Measurements from ENCODE around the gene POR.

POR gene

GRCh38 chr7:75937958-75938786 is 23.2 kb downstream of the POR start:
- Histone ChIP-seq H3K27ac (peak overlapping the region; percentile 38 to 49), H3K4me3 (no peak overlapping the region)
- DNase-seq (ENCODE audit: low spot score), result peak; percentile 78
- TF ChIP-seq CTCF (IDR thresholded peaks at IDR 0.05), result no peak

- H3K27ac ChIP-seq, result peak overlapping the region in 1 of 2 donors; percentile 38
- H3K4me3 ChIP-seq, result no peak overlapping the region
- no peak for DNase-seq (ENCODE audit: low spot score)
- TF ChIP-seq CTCF (IDR thresholded peaks at IDR 0.05), result no peak
Measured at GRCh38 chr7:75938921-75939320, 24.0 kb downstream of the POR start.

GRCh38 chr7:75943864-75944263 is 28.9 kb downstream of the POR start:
- DNase-seq (ENCODE audit: low spot score), result no peak
- TF ChIP-seq CTCF (IDR thresholded peaks at IDR 0.05), result no peak
- Histone ChIP-seq H3K27ac (no peak overlapping the region), H3K4me3 (no peak overlapping the region)

- TF ChIP-seq CTCF (IDR thresholded peaks at IDR 0.05), result no peak
- Histone ChIP-seq H3K27ac (no peak overlapping the region), H3K4me3 (no peak overlapping the region)
- DNase-seq (ENCODE audit: low spot score), result no peak
Measured at GRCh38 chr7:75944507-75944906, 29.6 kb downstream of the POR start.

- TF ChIP-seq CTCF (IDR thresholded peaks at IDR 0.05), result no peak
- H3K27ac ChIP-seq, result no peak overlapping the region
- no peak for DNase-seq (ENCODE audit: low spot score)
- H3K4me3 ChIP-seq, result no peak overlapping the region
Measured at GRCh38 chr7:75945297-75946168, 30.6 kb downstream of the POR start.

- no peak for DNase-seq (ENCODE audit: low spot score)
- TF ChIP-seq CTCF (IDR thresholded peaks at IDR 0.05), result no peak
- no peak overlapping the region for H3K4me3 ChIP-seq
- no peak overlapping the region for H3K27ac ChIP-seq
Measured at GRCh38 chr7:75946207-75946855, 31.4 kb downstream of the POR start.
